ENCODE results near the gene CNGA2. TPM values are rescaled to one million over a fixed set of nuclear protein-coding genes. Genes with fewer than 3 reads are reported as not detected.

Gene CNGA2
- total RNA-seq, 1 experiment from 2014 or later: not detected

DNA sequence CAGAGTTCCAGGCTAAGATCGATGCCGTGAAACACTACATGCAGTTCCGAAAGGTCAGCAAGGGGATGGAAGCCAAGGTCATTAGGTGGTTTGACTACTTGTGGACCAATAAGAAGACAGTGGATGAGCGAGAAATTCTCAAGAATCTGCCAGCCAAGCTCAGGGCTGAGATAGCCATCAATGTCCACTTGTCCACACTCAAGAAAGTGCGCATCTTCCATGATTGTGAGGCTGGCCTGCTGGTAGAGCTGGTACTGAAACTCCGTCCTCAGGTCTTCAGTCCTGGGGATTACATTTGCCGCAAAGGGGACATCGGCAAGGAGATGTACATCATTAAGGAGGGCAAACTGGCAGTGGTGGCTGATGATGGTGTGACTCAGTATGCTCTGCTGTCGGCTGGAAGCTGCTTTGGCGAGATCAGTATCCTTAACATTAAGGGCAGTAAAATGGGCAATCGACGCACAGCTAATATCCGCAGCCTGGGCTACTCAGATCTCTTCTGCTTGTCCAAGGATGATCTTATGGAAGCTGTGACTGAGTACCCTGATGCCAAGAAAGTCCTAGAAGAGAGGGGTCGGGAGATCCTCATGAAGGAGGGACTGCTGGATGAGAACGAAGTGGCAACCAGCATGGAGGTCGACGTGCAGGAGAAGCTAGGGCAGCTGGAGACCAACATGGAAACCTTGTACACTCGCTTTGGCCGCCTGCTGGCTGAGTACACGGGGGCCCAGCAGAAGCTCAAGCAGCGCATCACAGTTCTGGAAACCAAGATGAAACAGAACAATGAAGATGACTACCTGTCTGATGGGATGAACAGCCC, 9.3 kb downstream of the CNGA2 start:
- no peak for DNase-seq (ENCODE audit: low spot score)
- in situ Hi-C loops (cut with HindIII; ENCODE audit: low sequenced_read_pairs): no loop called here

DNA sequence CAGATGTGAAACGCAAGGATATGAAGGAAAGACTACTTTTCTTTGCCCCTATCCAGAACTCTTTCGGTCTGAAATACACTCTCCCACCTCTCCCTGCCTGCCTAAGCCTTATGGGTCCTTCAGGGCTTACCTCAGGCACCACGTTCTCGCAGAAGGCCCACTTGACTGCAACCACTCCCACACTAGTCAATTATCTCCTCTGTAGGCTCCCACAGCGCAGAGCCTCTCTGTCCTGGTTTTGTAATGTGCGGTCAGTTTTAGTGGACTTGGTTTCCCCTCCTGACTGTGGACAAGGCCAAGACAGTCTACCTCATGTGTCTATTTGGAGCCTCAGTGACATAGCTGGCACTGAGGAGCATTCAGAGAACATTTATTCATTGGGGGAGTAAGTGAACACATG, 11.1 kb downstream of the CNGA2 start:
- in situ Hi-C loops (cut with HindIII; ENCODE audit: low sequenced_read_pairs): no loop called here

DNA sequence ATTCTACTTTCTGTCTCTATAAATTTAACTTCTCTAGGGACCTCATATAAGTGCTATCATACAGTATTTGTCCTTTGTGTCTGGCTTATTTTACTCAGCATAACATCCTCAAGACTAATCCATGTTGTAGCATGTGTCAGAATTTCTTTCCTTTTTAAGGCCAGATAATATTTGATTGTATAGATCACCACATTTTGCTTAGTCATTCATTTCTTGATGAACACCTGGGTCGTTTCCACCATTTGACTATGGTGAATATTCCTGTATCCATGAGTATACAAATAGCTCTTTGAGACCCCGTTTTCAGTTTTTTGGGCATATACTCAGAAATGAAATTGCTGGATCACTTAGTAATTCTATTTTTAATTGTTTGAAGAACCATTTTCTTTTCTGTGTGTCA, 12.0 kb downstream of the CNGA2 start:
- in situ Hi-C loops (cut with HindIII; ENCODE audit: low sequenced_read_pairs): no loop called here
- no peak for DNase-seq (ENCODE audit: low spot score)

More for the DNA sequence above, 11.1 kb downstream of the CNGA2 start:
- no peak for DNase-seq (ENCODE audit: low spot score)

DNA sequence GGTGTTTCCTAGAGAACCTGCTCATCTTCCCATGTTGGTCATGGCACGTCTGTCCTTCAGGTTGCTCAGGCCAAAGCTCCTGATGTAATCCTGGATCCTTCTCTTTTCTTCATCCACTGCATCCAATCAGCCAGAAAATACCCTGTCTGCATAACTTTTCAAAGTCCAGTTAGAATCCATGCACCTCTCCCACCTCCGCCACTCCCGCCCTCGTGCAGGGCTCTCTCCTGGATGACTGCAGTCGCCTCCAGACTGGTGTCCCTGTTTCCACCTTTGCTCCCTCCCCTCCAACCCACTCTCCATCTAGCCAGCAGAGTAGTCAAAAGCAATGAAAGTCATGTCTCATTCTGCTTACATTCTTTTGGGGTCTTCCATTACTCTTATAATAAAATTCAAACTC, 16.0 kb downstream of the CNGA2 start:
- DNase-seq (ENCODE audit: low spot score): no peak

DNA sequence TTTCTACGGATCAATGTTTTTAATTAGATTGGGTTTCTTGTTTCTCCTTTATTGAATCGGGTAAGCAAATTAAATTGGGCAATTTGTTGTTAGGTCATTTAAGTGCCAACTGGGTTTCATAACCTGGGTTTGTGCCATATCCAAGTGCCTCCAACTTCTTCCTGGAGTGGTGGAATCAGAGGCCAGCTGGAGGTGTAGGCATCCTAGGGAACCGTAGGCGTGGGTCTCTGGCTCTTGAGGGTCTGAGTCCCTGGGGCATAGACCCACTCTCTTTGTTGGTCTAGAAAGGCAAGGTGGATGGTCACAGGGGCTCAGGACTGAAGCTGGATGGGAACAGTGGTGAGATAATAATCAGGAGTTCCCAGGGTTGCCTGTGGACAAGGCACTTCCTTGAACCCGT, 18.3 kb downstream of the CNGA2 start:
- in situ Hi-C loops (cut with HindIII; ENCODE audit: low sequenced_read_pairs): no loop called here

More for the DNA sequence above, 16.0 kb downstream of the CNGA2 start:
- in situ Hi-C loops (cut with HindIII; ENCODE audit: low sequenced_read_pairs): no loop called here

DNA sequence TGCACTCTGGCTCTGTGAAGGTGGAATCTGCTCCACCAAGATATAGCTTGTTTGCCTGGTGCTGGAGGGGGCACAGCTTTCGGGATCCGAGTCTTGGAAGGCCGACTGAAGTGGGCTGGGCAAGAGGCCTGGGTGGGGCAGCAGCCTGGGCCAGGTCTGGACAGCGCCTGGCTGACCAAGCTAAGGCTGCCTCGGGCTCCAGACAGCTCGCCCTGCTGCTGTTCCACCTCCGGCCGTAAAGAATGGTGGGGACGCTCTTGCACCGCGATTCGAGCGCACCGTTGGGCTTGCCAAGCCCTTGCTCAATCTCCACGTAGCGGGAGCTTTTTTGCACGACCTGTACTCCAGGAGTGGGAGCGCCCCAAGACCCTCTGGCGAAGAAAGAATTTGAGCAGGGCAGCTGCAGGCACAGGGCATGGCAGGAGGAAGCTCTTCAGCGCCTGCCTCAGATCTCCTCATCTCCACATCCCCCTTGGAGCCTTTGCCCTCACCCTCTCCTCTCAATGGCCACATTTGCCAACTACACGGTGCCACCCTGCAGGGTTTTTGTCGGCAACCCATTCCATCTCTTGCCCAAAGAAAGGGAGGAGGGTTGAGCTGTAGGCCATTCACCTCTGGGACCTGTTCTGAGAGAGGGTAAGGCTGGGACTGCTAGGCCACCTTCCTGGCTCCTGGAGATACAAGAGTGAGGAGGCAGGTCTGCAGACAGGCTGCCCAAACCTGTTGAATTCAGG, 18.9 kb downstream of the CNGA2 start:
- in situ Hi-C loops (cut with HindIII; ENCODE audit: low sequenced_read_pairs): no loop called here
- DNase-seq (ENCODE audit: low spot score): peak; percentile 27

More for the DNA sequence above, 18.3 kb downstream of the CNGA2 start:
- DNase-seq (ENCODE audit: low spot score): no peak

DNA sequence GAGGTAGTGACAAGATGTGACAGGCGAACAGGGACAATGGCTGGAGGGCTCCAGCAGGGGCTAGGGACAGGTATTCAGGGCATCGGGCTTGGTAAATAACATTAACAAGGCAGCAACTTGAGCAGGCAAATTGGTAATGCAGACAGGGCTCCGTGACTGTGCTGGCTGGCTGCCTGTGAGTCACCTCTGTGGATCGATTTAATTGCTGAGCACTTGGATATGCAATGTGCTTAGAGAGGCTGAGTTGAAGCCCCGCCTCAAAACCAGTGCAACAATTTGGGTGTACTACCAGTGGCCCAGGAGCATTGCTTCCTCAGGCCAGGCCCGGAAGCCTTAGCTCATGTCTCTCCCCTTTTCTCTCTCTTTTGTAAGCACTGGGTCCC, 19.5 kb downstream of the CNGA2 start:
- in situ Hi-C loops (cut with HindIII; ENCODE audit: low sequenced_read_pairs): no loop called here
- no peak for DNase-seq (ENCODE audit: low spot score)

DNA sequence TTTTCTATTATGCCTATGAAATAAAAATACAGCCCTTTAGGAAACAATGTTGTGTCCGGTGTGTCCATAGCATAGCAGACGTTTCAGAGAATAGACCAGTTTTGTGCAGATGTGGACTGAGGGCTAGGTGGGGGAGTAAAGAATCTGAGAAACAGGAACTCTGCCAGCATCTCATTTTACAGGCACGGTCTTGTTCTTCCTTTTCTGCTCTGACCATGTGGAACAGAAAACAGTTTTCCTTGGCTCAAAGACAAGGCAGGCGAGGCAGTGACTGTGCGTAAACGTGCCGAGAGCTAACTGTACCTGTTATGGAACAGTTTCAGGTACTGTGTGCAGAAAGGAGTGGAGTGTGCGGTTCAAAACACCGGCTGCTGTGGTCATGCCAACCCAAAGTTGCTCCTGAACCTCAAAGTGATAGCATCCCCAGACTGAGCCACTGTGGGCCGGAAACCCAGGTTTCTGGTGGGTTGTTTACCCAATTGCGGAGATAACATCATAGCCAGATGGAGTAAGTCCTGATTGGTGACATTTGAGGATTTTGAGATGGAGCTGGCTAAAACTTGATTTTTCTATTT, 20.2 kb downstream of the CNGA2 start:
- in situ Hi-C loops (cut with HindIII; ENCODE audit: low sequenced_read_pairs): no loop called here
- no peak for DNase-seq (ENCODE audit: low spot score)

DNA sequence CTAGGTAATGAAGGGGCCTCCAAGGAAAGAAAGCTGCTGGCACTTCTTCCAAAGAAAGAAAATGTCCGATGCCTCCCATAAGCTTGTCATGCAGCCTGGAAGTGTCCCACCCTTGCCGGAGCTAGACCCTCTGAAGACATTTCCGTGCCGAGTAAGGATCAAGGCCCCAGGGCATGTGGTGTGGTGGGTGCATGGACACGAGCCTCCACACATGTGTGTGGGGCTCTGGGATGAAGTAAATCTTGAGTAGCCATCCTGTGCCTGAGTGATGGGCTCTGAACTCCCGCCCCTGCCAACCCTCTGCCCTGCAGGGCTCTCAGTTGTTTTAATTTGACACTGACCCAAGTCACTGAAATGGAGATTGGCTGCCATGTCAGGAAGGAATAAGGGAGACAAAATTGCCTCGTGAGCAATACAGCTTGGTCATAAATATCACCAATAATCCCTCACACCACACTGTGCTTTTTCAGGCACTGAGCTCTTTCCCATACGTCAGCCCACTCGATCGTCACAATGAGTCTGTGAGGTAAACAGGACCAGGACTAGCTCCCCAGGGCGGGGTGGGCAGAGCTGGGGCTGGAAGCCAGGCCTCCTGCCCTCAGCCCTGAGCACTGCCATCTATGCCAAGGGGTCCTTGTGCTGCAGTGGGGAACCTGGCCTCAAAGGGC, 24.6 kb downstream of the CNGA2 start:
- in situ Hi-C loops (cut with HindIII; ENCODE audit: low sequenced_read_pairs): no loop called here
- DNase-seq (ENCODE audit: low spot score): no peak

DNA sequence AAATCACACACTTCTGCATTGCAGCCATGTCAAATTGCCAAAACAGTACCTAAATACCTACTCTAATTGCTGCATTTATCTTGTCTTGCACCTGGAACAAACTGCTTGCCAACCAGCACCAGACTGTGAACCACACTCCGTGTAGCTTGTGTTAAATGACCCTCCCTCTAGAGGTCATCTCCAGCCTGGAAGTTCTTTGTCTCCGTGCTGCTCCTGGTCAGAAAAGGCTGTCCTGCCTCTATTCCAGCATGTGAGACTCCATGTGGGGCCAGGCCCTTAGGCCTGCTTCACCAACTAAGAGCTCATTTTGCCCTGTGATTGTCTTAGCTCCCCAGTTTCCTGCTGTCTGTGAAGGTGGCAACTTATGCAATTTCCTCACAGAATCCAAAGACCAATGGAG, 28.3 kb downstream of the CNGA2 start:
- in situ Hi-C loops (cut with HindIII; ENCODE audit: low sequenced_read_pairs): no loop called here
- DNase-seq (ENCODE audit: low spot score): no peak

DNA sequence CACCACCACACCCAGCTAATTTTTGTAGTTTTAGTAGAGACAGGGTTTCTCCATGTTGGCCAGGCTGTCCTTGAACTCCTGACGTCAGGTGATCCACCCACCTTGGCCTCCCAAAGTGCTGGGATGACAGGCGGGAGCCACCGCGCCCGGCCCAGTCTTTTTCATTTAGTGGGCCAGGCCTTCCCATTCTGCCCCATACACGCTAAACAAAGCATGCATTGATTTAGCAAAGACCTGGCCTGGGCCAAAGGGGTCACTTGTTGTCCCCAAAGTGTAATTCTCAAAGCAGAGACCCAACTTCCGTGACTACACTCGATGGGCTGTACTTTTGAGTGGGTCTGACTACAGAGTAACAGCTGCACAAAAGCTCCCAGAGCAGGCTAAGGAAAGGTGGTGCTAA, 29.2 kb downstream of the CNGA2 start:
- in situ Hi-C loops (cut with HindIII; ENCODE audit: low sequenced_read_pairs): no loop called here
- DNase-seq (ENCODE audit: low spot score): no peak

DNA sequence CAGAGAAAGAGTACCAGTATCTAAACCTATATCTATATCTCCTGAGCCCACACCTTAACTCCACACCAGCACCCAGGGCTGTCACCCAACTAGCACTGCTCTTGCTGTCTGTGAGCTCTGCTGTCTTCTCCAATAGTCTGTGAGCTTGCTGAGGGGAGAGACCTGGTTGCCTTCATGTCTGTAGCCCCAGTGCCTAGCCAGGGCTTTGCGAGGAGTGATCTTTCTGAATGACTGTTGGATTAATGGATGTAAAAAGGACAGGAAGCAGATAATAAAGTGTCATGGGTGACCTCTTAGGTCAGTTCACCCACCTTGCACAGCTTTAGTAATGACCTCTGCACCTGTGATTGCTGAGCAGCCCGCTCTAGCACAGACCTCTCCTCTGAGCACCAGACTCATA, 30.5 kb downstream of the CNGA2 start:
- DNase-seq (ENCODE audit: low spot score): no peak
- in situ Hi-C loops (cut with HindIII; ENCODE audit: low sequenced_read_pairs): no loop called here

DNA sequence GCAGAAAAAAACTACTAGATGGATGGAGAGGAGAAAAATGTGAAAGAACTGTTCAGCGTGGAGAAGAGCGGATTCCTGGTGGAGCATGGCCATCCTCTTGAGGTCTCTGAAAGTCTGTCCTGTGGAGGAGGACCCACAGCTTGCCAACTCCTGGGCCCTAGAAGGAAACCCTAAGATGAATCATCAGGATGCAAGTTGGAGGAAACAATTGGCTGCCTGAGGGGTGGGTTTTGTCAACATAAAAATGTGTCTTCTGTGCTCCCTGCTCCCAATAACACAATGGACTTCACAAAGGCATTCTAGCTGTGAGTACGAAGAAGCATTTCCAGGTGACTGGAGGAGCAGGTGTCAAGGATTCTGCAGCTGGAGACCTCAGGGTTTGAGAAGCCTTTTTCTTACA, 37.2 kb downstream of the CNGA2 start:
- in situ Hi-C loops (cut with HindIII; ENCODE audit: low sequenced_read_pairs): no loop called here

DNA sequence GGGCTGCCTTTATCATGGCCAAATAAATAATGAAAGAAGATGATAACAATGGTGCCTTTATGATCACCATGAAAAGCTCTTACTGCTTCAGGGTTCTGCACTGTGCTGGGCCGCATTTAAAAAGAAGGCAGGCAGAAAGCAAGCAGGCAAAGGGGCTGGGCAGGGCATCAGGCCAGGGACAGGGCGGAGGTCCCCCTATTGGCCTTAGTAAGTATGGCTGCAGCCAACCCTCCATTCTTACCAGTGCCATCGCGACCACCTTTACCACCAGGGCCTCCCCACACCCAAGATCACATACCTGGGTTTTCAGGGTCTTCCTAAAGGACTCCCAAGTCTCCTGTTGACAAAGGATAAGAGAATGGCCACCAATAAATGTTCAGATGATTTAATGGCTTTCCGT, 38.9 kb downstream of the CNGA2 start:
- DNase-seq (ENCODE audit: low spot score): no peak
- in situ Hi-C loops (cut with HindIII; ENCODE audit: low sequenced_read_pairs): no loop called here

More for the DNA sequence above, 37.2 kb downstream of the CNGA2 start:
- no peak for DNase-seq (ENCODE audit: low spot score)

DNA sequence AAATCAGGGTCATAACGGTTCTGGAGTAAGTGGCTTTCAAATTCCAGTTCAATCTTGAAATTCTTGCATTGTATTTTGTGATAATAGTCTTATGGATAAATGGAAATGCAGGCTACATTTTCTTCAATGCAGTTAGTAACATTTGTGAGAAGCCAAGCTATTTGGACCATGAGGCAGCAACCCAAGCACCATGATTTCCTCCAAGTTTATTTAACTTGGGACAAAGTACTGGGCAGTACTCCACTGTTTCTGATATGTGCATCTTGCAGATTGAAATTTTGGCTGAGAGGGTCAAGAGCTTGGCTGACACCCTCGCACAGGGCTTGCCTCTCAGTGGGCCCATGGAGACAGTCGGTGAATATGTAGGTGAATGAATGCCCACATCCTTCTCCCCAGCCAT, 39.9 kb downstream of the CNGA2 start:
- in situ Hi-C loops (cut with HindIII; ENCODE audit: low sequenced_read_pairs): no loop called here
- no peak for DNase-seq (ENCODE audit: low spot score)

DNA sequence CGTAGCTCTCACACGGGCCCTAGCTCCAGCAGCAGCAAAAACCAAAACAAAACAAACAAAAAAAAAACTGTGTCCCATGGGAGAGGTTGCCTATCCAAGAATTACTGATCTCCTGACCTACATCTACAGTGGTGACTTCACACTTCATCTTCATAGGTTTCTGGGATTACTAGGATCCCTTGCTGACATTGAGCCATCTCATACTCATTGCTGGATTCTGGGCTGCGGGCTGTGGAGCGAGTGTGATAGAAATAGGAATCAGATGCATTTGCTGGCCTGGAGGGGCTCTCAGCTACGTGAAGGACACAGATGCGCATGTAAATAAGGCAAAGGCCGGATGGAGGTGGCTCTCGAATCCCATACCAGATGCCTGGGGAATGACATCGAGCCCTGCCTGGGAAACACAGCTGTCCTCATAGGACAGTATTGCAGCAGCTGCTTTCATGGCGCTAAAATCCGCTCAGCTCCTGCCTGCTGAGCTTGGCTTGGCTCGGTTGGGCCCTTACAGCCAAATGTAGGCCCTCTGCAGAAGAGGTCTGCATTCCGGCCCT, 41.7 kb downstream of the CNGA2 start:
- DNase-seq (ENCODE audit: low spot score): no peak

DNA sequence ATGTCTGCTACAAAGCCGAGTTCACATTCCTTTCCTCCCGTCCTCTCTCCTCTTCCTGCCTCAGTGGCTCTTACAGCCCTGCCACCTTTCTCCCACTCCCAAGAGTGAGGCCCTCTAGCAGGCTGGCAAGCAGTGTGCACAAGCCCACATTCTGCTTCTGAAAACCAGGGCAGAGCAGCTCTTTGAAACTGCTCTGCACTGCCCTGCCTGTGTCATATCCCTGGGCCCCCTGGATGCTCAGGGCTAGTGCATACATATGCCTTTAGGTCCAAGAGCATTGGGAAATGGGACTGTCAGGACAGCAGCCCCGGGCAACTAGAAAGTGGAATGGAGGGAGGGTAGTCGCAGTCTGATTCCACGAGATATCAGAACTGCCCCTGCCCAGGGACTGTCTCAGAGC, 42.4 kb downstream of the CNGA2 start:
- no peak for DNase-seq (ENCODE audit: low spot score)
- in situ Hi-C loops (cut with HindIII; ENCODE audit: low sequenced_read_pairs): no loop called here

More for the DNA sequence above, 41.7 kb downstream of the CNGA2 start:
- in situ Hi-C loops (cut with HindIII; ENCODE audit: low sequenced_read_pairs): no loop called here

DNA sequence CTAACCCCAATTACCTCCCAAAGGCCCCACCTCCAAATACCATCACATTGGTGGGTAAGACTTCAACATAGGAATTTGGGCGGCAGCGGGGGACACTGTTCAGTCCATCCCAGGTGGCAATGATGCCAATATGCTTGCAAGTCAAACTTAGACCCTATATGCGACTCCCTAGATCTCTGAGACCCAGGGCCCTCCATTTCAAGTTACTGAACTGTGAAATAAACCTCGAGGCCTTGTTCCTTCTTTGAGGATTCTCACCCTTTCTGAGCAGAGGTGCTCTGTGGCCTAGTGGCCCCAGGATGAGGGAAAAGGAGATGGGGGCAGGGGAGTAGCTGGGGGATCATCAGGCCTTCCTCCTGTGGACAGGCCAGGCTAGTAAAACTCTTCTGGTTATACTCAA, 44.7 kb downstream of the CNGA2 start:
- DNase-seq (ENCODE audit: low spot score): no peak
- in situ Hi-C loops (cut with HindIII; ENCODE audit: low sequenced_read_pairs): no loop called here

DNA sequence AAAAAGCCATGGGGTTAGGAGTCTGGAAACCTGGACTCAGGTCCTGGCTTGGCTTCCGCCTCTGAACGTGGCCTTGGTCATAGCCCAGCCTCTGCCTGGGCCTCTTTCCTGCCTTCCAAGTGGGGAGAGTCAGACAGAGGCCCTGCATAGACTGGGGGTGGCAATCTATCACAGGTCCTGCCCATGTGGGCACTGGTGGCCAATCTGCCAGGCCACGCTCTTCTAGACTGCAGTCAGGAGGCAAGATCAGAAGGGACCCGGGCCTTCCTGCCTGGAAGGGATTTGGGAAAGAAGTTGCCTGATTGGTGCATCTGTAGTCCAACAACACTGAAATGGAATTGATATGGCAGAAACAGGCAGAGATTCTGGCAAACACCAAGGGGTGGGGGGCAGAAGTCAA, 46.1 kb downstream of the CNGA2 start:
- in situ Hi-C loops (cut with HindIII; ENCODE audit: low sequenced_read_pairs): no loop called here
- no peak for DNase-seq (ENCODE audit: low spot score)

Measured in G401 (cell line).